Naive thymus-derived CD4-positive, alpha-beta T cell (primary cell): Measurements from ENCODE around the gene SYCE1. TPM values are rescaled to one million over a fixed set of nuclear protein-coding genes. Genes with fewer than 3 reads are reported as not detected.
"Not testable (repeated sequence)": the region's sequence is repeated elsewhere in the genome, so short reads cannot be mapped to it uniquely, and the experiment has no call there.

ENCODE experiments used
- ATAC-seq: fragments of 150-1000 bp; cut with Tn5 transposase; 2 replicates; pipeline ENCODE4 v1.10.0; 2021; ENCODE audit warnings: mild to moderate bottlenecking, moderate library complexity
- CTCF ChIA-PET: fragments of 350-600 bp; sonication (Branson Sonifier 250); formaldehyde crosslinking; loops from one replicate; lab custom pipeline; 2021; ENCODE audit warnings: antibody characterized with exemption; lab: Charles Lee
- POLR2A ChIA-PET: fragments of 350-600 bp; sonication (Branson Sonifier 250); formaldehyde crosslinking; loops from one replicate; lab custom pipeline; 2021; ENCODE audit warnings: antibody characterized with exemption, inconsistent platforms; lab: Charles Lee
- DNase-seq, 9 donors: peaks; one replicate each; pipeline versions ENCODE4 v3.0.0 to v3.0.0-alpha.2; 2020 to 2022; ENCODE audit warnings: mixed read lengths in 1 of 9
- H3K27ac ChIP-seq: one replicate; pipeline ENCODE4 v1.7.0; 2013; ENCODE audit warnings: mild to moderate bottlenecking, low read depth, low read length, moderate library complexity
- H3K27me3 ChIP-seq, 2 donors: one replicate each; pipeline ENCODE4 v1.7.0; 2013; ENCODE audit warnings: low read length in 2 of 2, mild to moderate bottlenecking in 2 of 2, moderate library complexity in 2 of 2; ENCODE audit not compliant: control insufficient read depth in 2 of 2, insufficient read depth in 2 of 2
- H3K36me3 ChIP-seq, 3 experiments: 1 replicate in 2 of 3; 2 replicates in 1 of 3; pipeline ENCODE4 v1.7.0; 2013; ENCODE audit warnings: low read length in 3 of 3, mild to moderate bottlenecking in 3 of 3, moderate library complexity in 1 of 3; ENCODE audit not compliant: insufficient read depth in 3 of 3, control insufficient read depth in 2 of 3
- H3K4me1 ChIP-seq, 2 donors: one replicate each; pipeline ENCODE4 v1.7.0; 2013; ENCODE audit warnings: low read length in 2 of 2, mild to moderate bottlenecking in 2 of 2, moderate library complexity in 1 of 2; ENCODE audit not compliant: control insufficient read depth in 2 of 2, insufficient read depth in 2 of 2
- H3K4me3 ChIP-seq: 2 replicates; pipeline ENCODE4 v1.7.0; 2013; ENCODE audit warnings: mild to moderate bottlenecking, low read length
- H3K9me3 ChIP-seq, 3 experiments: 1 replicate in 2 of 3; 2 replicates in 1 of 3; pipeline ENCODE4 v1.7.0; 2013; ENCODE audit warnings: low read length in 3 of 3; ENCODE audit not compliant: control insufficient read depth in 2 of 3
- H3K27ac Mint-ChIP-seq, 9 donors: one replicate each; pipeline ENCODE4 v1.8.0; 2020 to 2022; ENCODE audit warnings: mixed read lengths in 9 of 9, mild to moderate bottlenecking in 8 of 9, moderate library complexity in 5 of 9, inconsistent platforms in 2 of 9
- H3K27me3 Mint-ChIP-seq, 5 donors: one replicate each; pipeline ENCODE4 v1.8.0; 2021 to 2022; ENCODE audit warnings: mixed read lengths in 5 of 5, mild to moderate bottlenecking in 1 of 5
- H3K36me3 Mint-ChIP-seq, 5 donors: one replicate each; pipeline ENCODE4 v1.8.0; 2020 to 2022; ENCODE audit warnings: mixed read lengths in 5 of 5, mild to moderate bottlenecking in 3 of 5, inconsistent platforms in 1 of 5
- H3K4me1 Mint-ChIP-seq, 7 donors: one replicate each; pipeline ENCODE4 v1.8.0; 2020 to 2022; ENCODE audit warnings: mixed read lengths in 7 of 7, mild to moderate bottlenecking in 3 of 7, inconsistent platforms in 1 of 7
- H3K4me3 Mint-ChIP-seq, 10 donors: one replicate each; pipeline ENCODE4 v1.8.0; 2020 to 2022; ENCODE audit warnings: mild to moderate bottlenecking in 10 of 10, mixed read lengths in 10 of 10, moderate library complexity in 6 of 10, inconsistent platforms in 2 of 10
- H3K9me3 Mint-ChIP-seq, 11 donors: one replicate each; pipeline ENCODE4 v1.8.0; 2020 to 2022; ENCODE audit warnings: mixed read lengths in 11 of 11, mild to moderate bottlenecking in 4 of 11, inconsistent platforms in 1 of 11, moderate library complexity in 1 of 11
- intact Hi-C, 2 donors: fragments of 100-400 bp; cut with micrococcal nuclease; formaldehyde crosslinking; loops; one replicate each; pipeline ENCODE4 v1.15.1; 2023
- polyA plus RNA-seq, 2 donors: library from polyadenylated mRNA; unstranded; fragments of 300-500 nt; fragmentation: Illumina TruSeq; gene quantifications; one replicate each; pipeline ENCODE4 v1.2.3, GENCODE V29; 2021
- total RNA-seq, 6 experiments: library from RNA in 5 of 6; stranded (reverse) in 5 of 6; gene quantifications; 1 replicate in 5 of 6; 2 replicates in 1 of 6; pipeline ENCODE4 v1.2.3 and lab custom pipeline; 2021 to 2026

The SYCE1 gene, protein sequence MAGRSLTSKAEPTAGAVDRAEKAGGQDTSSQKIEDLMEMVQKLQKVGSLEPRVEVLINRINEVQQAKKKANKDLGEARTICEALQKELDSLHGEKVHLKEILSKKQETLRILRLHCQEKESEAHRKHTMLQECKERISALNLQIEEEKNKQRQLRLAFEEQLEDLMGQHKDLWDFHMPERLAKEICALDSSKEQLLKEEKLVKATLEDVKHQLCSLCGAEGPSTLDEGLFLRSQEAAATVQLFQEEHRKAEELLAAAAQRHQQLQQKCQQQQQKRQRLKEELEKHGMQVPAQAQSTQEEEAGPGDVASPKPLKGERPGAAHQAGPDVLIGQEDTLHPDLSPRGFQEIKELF
- total RNA-seq (under 1 TPM in 3 of 5 experiments, not detected in 2; 0.22 to 0.41 (median 0.24) TPM), polyA plus RNA-seq (under 1 TPM in 1 of 2 donors, not detected in 1; 0.61 TPM), total RNA-seq (lab: John Stamatoyannopoulos, UW) (not detected)

DNA sequence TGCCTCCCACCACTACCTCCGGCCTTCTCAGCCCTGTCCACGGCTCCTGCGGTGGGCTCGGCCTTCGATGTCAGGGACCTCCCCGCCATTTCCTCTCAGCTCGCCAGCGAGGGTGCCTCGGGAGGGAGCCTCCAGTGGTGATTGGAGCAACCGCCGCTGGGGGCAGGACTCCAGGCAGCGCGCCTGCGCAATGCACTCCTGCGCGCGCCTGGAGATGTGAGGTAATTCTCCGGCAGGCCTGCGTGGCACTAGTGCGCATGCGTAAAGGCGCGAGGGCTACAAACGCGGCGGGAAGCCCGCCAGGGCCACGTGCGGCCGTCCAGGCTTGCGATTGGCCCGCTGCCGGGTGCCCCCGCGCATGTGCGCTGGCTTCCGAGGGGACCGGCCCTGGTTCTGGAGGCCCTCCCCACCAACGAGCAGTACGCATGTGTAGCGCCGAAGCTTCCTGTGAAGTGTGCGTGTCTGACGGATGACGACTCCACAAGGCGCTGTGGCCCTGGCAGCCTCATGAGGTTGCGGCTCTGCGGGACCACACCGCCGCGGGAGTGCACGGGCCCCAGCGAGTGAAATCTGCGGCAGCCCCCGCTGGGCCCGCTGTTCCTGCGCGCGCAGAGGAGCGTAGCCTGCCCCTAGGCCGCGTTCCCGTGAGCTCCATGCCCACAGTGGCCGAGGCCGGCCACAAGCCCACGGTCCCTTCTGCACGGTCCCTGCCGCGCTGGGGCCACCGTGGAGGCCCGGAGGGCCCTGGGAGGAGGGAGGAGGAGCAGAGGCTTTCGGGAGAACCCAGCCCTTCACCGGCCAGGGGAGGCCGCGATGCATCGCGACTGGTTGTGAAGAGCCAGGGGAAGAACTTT, at the start of gene SYCE1:
Gene SYCE1 (minus strand): TSS at position 143 of the 854 bp plus-strand sequence. CDS start 54 bp downstream, at position 89.
- no peak within 1 kb of the TSS for H3K4me3 Mint-ChIP-seq
- H3K27ac Mint-ChIP-seq, result no peak within 1 kb of the TSS
- H3K4me1 ChIP-seq, result no peaks in the 10 kb centered on the region
- peak in 3 of 9 donors; percentile 5 to 26 (median 6) for DNase-seq
- POLR2A ChIA-PET, result no interaction called here
- H3K27ac ChIP-seq, result peak within 1 kb of the TSS; percentile 63
- peaks cover 0 to 9% (median 0%) of the 10 kb centered on the region in 3 experiments for H3K9me3 ChIP-seq
- peaks cover 2 to 22% (median 9%) of the 10 kb centered on the region in 5 donors for H3K27me3 Mint-ChIP-seq
- no peaks in the 10 kb centered on the region for H3K27me3 ChIP-seq
- H3K36me3 Mint-ChIP-seq, result no peaks in the 10 kb centered on the region
- CTCF ChIA-PET, result no interaction called here
- ATAC-seq, result no peak
- intact Hi-C loops, result no loop called here
- H3K4me3 ChIP-seq, result no peak within 1 kb of the TSS
- peaks cover 0 to 14% (median 4%) of the 10 kb centered on the region in 11 donors for H3K9me3 Mint-ChIP-seq
- no peaks in the 10 kb centered on the region for H3K36me3 ChIP-seq
- H3K4me1 Mint-ChIP-seq, result no peaks in the 10 kb centered on the region

DNA sequence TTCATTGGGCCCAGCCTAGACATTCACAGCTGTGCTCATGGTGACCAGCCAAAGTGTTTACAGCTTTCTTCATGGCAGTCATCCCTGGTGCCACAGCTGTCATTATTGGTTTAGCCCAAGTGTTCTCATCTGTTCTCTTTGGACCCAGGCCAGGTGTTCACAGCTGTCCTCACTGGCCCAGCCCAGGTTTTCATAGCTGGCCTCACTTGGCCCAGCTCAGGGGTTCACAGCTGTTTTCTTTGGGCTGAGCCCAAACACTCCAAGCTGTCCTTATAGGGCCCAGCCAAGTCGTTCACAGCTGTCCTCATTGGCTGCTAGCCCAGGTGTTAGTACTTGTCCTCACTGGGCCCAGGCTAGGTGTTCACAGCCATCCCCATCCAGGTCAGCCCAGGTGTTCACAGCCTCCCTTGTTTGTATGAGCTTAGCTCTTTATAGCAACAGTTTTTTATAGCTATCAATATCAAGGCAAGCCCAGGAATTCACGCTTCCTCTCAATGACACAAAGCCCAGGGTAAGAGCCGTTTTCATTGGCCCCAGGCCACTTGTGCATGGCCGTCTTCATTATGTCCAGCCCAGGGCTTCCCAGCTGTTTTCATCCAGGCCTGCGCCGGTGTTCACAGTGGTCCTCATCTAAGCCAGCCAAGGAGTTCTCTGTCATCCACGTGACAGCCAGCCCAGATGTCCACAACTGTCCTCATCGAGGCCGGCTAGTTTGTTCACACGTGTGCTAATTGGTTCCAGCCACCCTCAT, 49.6 kb upstream of the SYCE1 start:
- no peak overlapping the region for H3K4me3 Mint-ChIP-seq
- H3K36me3 ChIP-seq, result no peaks in the 10 kb centered on the region
- intact Hi-C loops, result no loop called here
- DNase-seq, result no peak
- POLR2A ChIA-PET, result no interaction called here
- H3K27me3 Mint-ChIP-seq, result peaks cover 8 to 30% (median 22%) of the 10 kb centered on the region in 5 donors
- H3K27me3 ChIP-seq, result no peaks in the 10 kb centered on the region
- H3K27ac Mint-ChIP-seq, result no peak overlapping the region
- H3K9me3 Mint-ChIP-seq, result peaks cover 0 to 17% (median 5%) of the 10 kb centered on the region in 11 donors
- no peaks in the 10 kb centered on the region for H3K4me1 Mint-ChIP-seq
- no peaks in the 10 kb centered on the region for H3K4me1 ChIP-seq
- no peak overlapping the region for H3K4me3 ChIP-seq
- H3K36me3 Mint-ChIP-seq, result peaks cover 0 to 10% (median 0%) of the 10 kb centered on the region in 5 donors
- no peaks in the 10 kb centered on the region for H3K9me3 ChIP-seq
- H3K27ac ChIP-seq, result no peak overlapping the region
- ATAC-seq, result no peak
- CTCF ChIA-PET, result interaction anchor here (1.0 to 1.2 kb wide), 2 partner anchors 9 to 285 kb away, joined by 3 to 7 read pairs; no protein-coding TSS in a partner anchor

DNA sequence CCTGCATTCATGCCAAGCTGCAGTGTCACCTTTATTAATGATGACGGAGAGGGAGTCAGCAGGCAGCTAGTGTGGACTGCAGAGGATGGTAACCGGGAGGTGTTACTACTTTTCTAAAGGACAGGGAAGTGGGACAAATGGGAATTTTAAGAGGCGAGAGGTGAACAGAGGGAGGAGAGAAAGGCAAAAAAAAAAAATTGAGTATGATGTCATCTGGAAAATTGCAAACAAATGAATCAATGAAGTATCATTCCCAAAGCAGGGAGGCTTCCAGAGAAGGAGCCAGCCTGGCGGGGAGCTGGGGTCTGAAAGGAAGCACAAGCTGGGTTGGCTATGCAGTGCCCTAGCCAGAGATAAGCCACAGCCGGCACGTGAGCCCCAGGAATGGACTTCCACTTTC, 48.3 kb upstream of the SYCE1 start:
- Histone ChIP-seq H3K27ac (no peak overlapping the region), H3K4me1 (no peaks in the 10 kb centered on the region), H3K36me3 (no peaks in the 10 kb centered on the region), H3K9me3 (no peaks in the 10 kb centered on the region), H3K4me3 (no peak overlapping the region), H3K27me3 (no peaks in the 10 kb centered on the region)
- ChIA-PET CTCF (interaction anchor here (0.9 to 1.2 kb wide), 3 partner anchors 8 to 286 kb away, joined by 3 to 7 read pairs (median 3); no protein-coding TSS in a partner anchor), POLR2A (no interaction called here)
- H3K4me1 Mint-ChIP-seq, result peaks cover 0 to 2% (median 0%) of the 10 kb centered on the region in 7 donors
- ATAC-seq, result no peak
- peaks cover 15 to 28% (median 25%) of the 10 kb centered on the region in 5 donors for H3K27me3 Mint-ChIP-seq
- H3K27ac Mint-ChIP-seq, result no peak overlapping the region
- peaks cover 0 to 17% (median 5%) of the 10 kb centered on the region in 11 donors for H3K9me3 Mint-ChIP-seq
- no peak for DNase-seq
- intact Hi-C loops, result no loop called here
- no peak overlapping the region for H3K4me3 Mint-ChIP-seq
- peaks cover 0 to 4% (median 0%) of the 10 kb centered on the region in 5 donors for H3K36me3 Mint-ChIP-seq

DNA sequence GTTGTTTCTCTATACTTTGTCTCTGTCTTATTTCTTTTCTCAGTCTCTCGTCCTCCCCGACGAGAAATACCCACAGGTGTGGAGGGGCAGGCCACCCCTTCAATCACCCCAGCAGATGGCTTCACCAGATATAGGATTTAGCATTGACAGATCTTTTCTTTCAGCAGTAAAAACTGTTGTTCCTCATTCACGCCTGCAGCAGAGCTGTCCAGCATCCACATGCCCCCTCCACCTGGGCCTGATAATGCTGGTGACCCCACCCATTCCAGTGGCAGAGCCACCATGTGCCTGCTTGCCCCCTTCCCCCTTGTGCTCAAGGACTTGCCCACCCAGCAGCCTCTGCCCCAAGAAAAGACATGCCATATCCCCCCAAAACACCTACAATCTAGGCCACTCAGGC, 45.7 kb upstream of the SYCE1 start:
- ATAC-seq, result no peak
- ChIA-PET CTCF (no interaction called here), POLR2A (no interaction called here)
- H3K4me1 ChIP-seq, result no peaks in the 10 kb centered on the region
- no peaks in the 10 kb centered on the region for H3K36me3 ChIP-seq
- intact Hi-C loops, result no loop called here
- Mint-ChIP-seq H3K27ac (no peak overlapping the region), H3K9me3 (peaks cover 0 to 31% (median 7%) of the 10 kb centered on the region in 11 donors), H3K4me3 (no peak overlapping the region), H3K27me3 (peaks cover 32 to 42% (median 40%) of the 10 kb centered on the region in 5 donors), H3K4me1 (peaks cover 0 to 3% (median 0%) of the 10 kb centered on the region in 7 donors), H3K36me3 (peaks cover 0 to 4% (median 0%) of the 10 kb centered on the region in 5 donors)
- H3K4me3 ChIP-seq, result no peak overlapping the region
- H3K27me3 ChIP-seq, result no peaks in the 10 kb centered on the region
- DNase-seq, result no peak
- H3K9me3 ChIP-seq, result no peaks in the 10 kb centered on the region
- no peak overlapping the region for H3K27ac ChIP-seq

DNA sequence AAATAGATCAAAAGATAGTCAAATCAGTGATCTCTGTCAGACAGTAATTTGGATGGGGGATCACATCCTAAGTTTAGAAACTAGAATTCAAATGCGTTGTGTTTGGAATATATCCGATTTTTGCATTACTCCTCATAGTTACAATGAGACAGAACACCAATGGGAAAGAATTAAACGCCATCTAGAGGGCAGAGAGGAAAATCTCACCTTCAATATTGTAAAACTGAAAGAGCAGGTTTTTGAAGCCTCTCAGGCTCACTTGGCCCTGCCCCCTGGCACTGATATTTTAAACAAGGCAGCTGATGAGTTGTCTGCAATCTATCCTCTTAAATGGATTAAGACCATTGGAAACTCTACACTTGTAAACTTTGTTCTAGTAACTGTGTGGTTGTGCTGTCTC, 43.5 kb upstream of the SYCE1 start:
- H3K4me3 ChIP-seq, result no peak overlapping the region
- no peak overlapping the region for H3K27ac Mint-ChIP-seq
- CTCF ChIA-PET, result interaction anchor here (0.8 to 1.8 kb wide), 4 partner anchors 10 to 280 kb away, joined by 3 to 6 read pairs (median 5); no protein-coding TSS in a partner anchor
- peak in 5 of 9 donors; percentile 7 to 23 (median 17) for DNase-seq
- POLR2A ChIA-PET, result no interaction called here
- peaks cover 0 to 3% (median 0%) of the 10 kb centered on the region in 7 donors for H3K4me1 Mint-ChIP-seq
- H3K27me3 ChIP-seq, result no peaks in the 10 kb centered on the region
- peaks cover 0 to 4% (median 0%) of the 10 kb centered on the region in 5 donors for H3K36me3 Mint-ChIP-seq
- no peaks in the 10 kb centered on the region for H3K36me3 ChIP-seq
- no peak overlapping the region for H3K4me3 Mint-ChIP-seq
- H3K27ac ChIP-seq, result no peak overlapping the region
- peaks cover 0 to 31% (median 7%) of the 10 kb centered on the region in 11 donors for H3K9me3 Mint-ChIP-seq
- intact Hi-C loops, result loop anchor here (1.0 to 5.0 kb wide), 4 partner anchors 89 to 282 kb away; no protein-coding TSS in a partner anchor
- no peaks in the 10 kb centered on the region for H3K9me3 ChIP-seq
- H3K27me3 Mint-ChIP-seq, result peaks cover 42 to 62% (median 56%) of the 10 kb centered on the region in 5 donors
- no peak for ATAC-seq
- H3K4me1 ChIP-seq, result no peaks in the 10 kb centered on the region

DNA sequence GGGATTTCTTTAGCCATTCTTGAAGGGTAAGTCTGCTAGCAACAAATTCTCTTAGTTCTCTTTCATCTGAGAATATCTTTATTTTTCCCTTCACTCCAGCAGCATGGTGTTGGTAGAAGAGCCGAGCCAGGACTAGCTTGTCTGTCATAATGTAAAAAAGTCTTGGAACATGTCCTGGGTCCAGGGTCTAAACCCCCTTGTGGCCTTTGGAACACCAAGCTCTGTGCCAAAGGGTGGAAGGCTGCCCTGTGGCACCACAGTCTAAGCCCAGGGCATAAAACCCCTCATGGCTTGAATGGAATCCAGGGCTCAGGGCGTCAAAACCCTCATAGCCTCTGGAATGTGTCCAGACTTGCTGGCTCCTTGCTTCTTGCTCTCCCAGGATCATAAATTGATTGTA, 38.1 kb upstream of the SYCE1 start:
- H3K4me1 Mint-ChIP-seq, H3K36me3 ChIP-seq, H3K4me3 ChIP-seq, H3K27me3 ChIP-seq, H3K4me3 Mint-ChIP-seq, ATAC-seq, intact Hi-C loops, H3K9me3 ChIP-seq, H3K27ac ChIP-seq, H3K36me3 Mint-ChIP-seq, POLR2A ChIA-PET, DNase-seq, H3K4me1 ChIP-seq: not testable (repeated sequence)
- Mint-ChIP-seq H3K27ac (peak overlapping the region in 1 of 9 donors; percentile 17), H3K9me3 (peaks cover 0 to 14% (median 1%) of the 10 kb centered on the region in 11 donors), H3K27me3 (peaks cover 50 to 79% (median 67%) of the 10 kb centered on the region in 5 donors)
- CTCF ChIA-PET, result interaction anchor here (1.1 kb wide), 1 partner anchor 117 kb away, joined by 3 read pairs; no protein-coding TSS in a partner anchor
